Thoracic aorta (tissue), 2 donors: ENCODE measurements around the gene CREB1. TPM values are rescaled to one million over a fixed set of nuclear protein-coding genes. Genes with fewer than 3 reads are reported as not detected.

Experiments used
- total RNA-seq, 2 donors: library from RNA; depleted of rRNA; stranded (reverse); fragments of >200 nt; gene quantifications; one replicate each; pipeline versions ENCODE4 v1.1.0 to v1.2.3, GENCODE V29; 2016

CREB1 gene
- total RNA-seq, 2 donors from 2014 or later = 37.1 to 49.0 TPM

Other genes with a start within 250 kb of the CREB1 start
- gene METTL21A, start 95.4 kb downstream of the CREB1 start, total RNA-seq = 10 to 100 TPM in 1 of 2 donors, 1 to 10 TPM in 1; 3.5 to 33.7 TPM
- gene CCNYL1, start 181.7 kb downstream of the CREB1 start, total RNA-seq = 10 to 100 TPM; 17.7 to 29.8 TPM
- gene FZD5, start 239.9 kb downstream of the CREB1 start, total RNA-seq = 1 to 10 TPM; 4.1 to 6.6 TPM